GM06990 (cell line): ENCODE data around the gene SUCO.
A peak's percentile ranks its signal among the peaks of the same experiment; 100 is the strongest.

Experiments
- DNase-seq: peaks from one replicate; pipeline ENCODE4 v3.0.0-alpha.2; 2011; ENCODE audit not compliant: insufficient read length; ENCODE audit errors: extremely low read depth
- H3K27me3 ChIP-seq: replicated peaks from 2 replicates; pipeline ENCODE4 v1.6.0; 2011; ENCODE audit warnings: low read length; ENCODE audit not compliant: control insufficient read depth, insufficient read depth
- H3K36me3 ChIP-seq: 2 replicates; pipeline ENCODE4 v1.5.1; 2011; ENCODE audit warnings: low read length; ENCODE audit not compliant: control insufficient read depth, insufficient read depth
- H3K4me3 ChIP-seq: replicated peaks from 2 replicates; pipeline ENCODE4 v1.5.1; 2011; ENCODE audit warnings: low read depth, mild to moderate bottlenecking, control low read depth, low read length
- TF ChIP-seq, protein P1 (sequence below): IDR thresholded peaks from 2 replicates; pipeline ENCODE4 v1.5.1; 2011; ENCODE audit warnings: low read length, control low read depth, mild to moderate bottlenecking, inconsistent platforms; ENCODE audit not compliant: insufficient read depth, poor library complexity, severe bottlenecking

SUCO gene

DNA sequence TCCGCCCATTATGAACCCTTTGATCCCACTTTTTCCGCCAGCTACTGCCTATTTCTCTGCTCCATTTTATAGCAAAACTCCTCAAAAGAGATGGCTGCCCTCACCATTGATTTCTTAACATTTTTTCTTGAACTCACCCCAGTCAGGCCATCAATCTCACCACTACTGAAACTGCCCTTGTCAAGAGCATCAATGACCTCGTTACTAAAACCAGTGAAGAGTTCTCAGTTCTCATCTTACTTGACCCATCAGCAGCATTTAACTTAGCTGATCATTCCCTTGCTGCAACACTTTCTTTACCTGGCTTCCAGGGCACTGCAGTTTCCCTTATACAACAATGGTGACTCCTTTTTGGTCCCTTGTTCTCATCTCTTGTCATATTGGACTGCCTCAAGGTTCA is 90.8 kb downstream of the SUCO start:
- TF ChIP-seq, protein P1, sequence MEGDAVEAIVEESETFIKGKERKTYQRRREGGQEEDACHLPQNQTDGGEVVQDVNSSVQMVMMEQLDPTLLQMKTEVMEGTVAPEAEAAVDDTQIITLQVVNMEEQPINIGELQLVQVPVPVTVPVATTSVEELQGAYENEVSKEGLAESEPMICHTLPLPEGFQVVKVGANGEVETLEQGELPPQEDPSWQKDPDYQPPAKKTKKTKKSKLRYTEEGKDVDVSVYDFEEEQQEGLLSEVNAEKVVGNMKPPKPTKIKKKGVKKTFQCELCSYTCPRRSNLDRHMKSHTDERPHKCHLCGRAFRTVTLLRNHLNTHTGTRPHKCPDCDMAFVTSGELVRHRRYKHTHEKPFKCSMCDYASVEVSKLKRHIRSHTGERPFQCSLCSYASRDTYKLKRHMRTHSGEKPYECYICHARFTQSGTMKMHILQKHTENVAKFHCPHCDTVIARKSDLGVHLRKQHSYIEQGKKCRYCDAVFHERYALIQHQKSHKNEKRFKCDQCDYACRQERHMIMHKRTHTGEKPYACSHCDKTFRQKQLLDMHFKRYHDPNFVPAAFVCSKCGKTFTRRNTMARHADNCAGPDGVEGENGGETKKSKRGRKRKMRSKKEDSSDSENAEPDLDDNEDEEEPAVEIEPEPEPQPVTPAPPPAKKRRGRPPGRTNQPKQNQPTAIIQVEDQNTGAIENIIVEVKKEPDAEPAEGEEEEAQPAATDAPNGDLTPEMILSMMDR = no peak
- no peak for DNase-seq
- Histone ChIP-seq H3K36me3 (no peaks in the 10 kb centered on the region), H3K27me3 (no peaks in the 10 kb centered on the region), H3K4me3 (no peak overlapping the region)

GRCh38 chr1:172626845-172627244 is 93.9 kb downstream of the SUCO start:
- no peak for DNase-seq
- TF ChIP-seq, protein P1 = no peak
- Histone ChIP-seq H3K36me3 (no peaks in the 10 kb centered on the region), H3K27me3 (no peaks in the 10 kb centered on the region), H3K4me3 (no peak overlapping the region)

DNA sequence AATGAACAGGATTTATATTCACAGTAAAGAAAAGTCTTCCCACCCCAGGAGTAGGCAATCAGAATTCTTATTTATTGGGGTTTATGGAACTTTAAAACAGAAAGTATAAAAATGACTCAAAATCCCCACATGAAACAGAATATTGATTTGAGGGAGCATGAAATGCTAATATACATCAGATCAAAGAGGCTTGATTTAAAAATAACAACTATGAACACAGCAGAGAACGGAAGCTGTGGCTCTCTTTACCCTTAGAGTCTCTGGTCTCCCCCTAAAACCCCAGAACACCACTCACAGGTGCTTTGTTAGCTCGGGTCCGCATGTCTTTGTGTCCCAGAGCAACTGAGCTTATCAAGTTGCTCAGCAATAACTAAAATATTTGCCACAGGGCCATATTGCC is 94.8 kb downstream of the SUCO start:
- no peaks in the 10 kb centered on the region for H3K27me3 ChIP-seq
- no peaks in the 10 kb centered on the region for H3K36me3 ChIP-seq
- H3K4me3 ChIP-seq = no peak overlapping the region
- TF ChIP-seq, protein P1 = no peak
- peak; percentile 22 for DNase-seq

DNA sequence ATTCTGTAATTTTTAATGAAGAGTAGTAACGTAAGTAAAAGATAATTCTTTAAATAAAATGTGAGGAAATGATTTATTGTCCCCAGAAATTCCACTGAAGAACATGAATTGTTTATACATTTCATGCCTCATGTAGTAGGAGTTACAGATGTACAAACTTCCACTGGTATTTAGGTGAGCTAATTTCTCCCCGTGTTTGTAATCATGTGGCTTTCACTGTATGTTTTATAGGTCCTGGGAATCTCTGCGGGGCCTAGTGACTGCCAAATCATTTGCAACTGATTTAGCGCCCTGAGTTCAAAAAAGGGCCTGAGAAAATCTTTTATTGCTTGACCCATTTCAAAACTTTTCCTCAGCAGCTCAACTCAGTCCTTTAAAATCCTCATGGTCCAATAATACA is 95.5 kb downstream of the SUCO start:
- no peak overlapping the region for H3K4me3 ChIP-seq
- DNase-seq = no peak
- TF ChIP-seq, protein P1 = no peak
- no peaks in the 10 kb centered on the region for H3K36me3 ChIP-seq
- H3K27me3 ChIP-seq = no peaks in the 10 kb centered on the region

GRCh38 chr1:172629170-172629569 is 96.2 kb downstream of the SUCO start:
- Histone ChIP-seq H3K36me3 (no peaks in the 10 kb centered on the region), H3K4me3 (no peak overlapping the region), H3K27me3 (no peaks in the 10 kb centered on the region)
- TF ChIP-seq, protein P1 = no peak
- DNase-seq = no peak

DNA sequence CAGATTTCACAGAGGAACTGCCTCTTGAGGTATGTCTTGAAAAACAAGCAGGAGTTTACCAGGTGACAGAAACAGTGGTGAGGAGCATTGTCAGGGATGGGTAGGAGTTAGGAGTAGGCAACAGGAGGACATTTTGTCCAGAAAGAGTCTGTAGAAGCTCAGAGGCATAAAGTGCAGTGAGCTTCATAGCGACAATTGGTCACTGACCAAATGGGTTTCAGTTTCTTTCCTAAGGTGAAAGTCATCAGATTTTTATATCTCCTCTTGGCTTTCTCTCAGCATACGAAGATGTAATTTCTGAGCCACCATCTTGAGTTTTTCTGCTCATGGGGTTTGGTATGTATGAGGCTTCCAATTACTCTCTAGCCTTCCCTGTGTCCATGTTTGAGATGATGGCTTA is 96.7 kb downstream of the SUCO start:
- DNase-seq = no peak
- Histone ChIP-seq H3K4me3 (no peak overlapping the region), H3K27me3 (no peaks in the 10 kb centered on the region), H3K36me3 (no peaks in the 10 kb centered on the region)
- TF ChIP-seq, protein P1 = no peak
